GM15510 (cell line): Measurements from ENCODE around the gene E2F2.

Experiments
- POLR2A ChIP-seq: IDR thresholded peaks from 3 replicates; pipeline ENCODE4 v1.6.1; 2011; ENCODE audit warnings: borderline replicate concordance; ENCODE audit not compliant: insufficient read length; ENCODE audit errors: extremely low read depth

E2F2 gene

DNA sequence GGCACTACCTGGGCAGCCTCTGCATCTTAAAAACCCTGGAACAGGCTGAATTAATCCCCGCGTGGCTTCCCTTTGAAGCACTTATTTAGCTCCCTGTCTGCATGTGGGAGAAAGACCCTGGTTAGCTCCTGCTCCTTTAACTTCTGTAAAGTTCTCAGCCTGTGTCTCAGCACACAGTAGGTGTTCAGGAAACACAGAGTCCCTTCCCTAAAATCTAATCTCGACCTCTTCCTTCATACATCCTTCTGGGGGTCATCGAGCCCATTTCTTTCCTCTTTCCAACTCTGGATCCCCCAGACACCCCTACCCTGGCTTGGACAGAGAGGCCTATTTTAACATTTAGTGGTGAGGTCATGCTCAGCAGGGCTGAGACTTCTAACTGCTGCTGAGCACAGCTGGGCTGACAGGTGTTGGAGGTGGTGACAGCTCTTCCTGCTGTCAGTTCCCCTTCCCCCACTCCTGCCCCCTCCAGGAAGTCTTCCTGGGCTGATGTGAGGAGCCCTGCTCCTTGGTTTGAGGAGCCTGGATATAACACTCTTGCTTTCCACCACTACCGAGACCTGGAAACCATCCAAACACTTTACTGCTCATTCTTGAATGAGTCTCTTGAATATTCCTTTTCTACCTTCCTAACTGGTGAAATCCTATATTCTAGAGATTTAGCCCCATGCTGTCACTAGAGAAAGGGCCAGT, 5.3 kb downstream of the E2F2 start:
- TF ChIP-seq POLR2A, result no peak

DNA sequence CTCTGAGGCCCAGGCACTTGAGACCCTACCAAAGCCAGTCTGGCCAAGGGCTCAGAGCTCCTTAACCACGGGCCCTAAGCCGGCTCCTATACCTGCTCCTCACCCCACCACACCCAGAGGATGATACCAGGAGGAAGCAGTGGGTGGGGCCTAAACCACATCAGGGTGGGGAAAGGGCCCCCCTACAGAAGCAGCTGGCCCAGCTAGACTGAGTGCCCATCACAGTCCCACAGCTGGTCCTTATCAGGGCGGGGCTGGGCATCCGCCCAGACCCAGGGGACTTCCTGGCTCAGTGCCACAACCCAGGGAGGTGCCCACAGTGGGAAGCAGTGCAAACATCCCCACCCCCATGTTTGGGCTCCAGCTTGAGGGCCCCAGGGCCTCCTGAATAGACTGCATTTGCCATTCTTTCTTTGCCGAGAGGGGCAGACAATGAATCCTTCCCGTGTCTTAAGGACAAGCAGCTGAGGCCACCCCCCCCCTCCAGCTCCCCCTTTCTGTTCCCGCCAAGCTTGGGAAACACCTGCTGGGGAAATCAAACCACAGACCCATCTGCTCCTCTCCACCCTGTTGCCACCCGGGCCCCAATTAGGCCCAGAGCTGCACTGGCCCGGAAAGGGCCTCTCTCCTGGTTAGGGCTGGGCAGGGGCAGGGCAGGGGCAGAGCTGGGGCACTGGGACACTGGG, 6.2 kb downstream of the E2F2 start:
- no peak for TF ChIP-seq POLR2A

DNA sequence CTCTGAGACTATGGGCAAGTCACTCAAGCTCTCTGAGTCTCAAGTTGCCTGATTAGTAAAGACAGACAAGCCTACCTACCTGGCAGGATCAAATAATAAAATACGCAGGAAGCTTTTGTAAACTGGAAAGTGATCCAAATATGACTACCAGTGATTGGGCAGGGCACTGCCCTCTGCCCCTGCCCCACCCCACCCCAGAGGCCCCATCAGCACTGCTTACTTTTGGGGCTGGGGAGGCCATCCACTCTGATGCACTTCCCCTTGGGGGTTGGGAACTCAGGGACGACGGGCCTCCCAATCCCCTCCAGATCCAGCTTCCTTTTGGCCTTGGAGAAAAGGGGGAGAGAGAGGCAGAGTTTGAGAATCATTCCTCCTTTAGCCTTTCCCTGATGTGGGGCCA, 6.9 kb downstream of the E2F2 start:
- no peak for TF ChIP-seq POLR2A

DNA sequence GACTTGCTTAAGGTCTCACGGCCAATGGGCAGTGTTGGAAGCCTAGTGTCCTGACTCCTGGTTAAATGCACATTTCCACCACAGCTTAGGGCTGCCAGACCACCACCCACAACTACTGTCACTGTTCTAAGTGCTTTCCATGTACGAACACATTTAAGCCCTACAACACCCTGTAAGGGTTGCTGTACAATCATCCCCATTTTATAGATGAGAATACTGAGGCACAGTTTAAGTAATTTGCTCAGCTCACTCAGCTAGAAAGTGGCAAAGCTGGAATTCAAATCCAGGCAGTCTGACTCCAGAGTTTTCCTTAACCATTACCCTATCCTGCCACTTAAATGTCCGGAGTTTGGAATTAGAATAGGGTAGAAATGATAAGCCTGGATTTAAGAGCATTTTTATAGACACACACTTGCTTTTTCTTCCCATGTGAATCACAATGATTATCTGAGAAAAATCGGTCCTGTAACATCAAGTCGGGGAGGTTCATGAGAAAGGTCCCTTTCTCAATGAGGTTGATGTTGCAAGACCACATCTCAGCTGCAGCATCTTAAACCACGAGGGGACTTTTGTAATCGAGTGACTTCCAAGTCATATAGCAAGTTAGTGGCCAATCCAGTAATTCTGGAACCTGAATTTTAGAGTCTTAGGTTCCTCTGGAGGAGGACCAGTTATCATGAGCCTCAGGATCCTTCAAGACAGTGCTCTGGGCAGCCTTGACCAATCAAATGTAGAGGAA, 8.6 kb downstream of the E2F2 start:
- TF ChIP-seq POLR2A, result no peak

DNA sequence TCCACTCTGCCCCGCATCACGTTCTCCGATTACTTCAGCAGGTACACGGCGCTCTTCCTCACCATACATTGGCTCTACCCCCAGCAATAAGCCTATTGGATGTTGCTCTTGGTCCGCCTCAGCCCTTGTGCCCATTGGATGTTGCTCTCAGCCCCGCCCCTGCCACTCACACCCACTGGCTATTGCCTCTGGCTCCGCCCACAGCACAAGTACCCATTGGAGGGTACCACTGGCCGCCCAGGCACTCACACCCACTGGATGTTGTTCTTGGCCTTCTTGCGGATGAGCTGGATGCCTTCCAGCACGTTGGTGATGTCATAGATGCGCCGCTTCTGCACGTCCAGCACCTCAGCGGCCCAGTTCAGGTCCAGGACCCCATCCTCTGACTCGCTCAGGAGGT, 9.4 kb downstream of the E2F2 start:
- no peak for TF ChIP-seq POLR2A

DNA sequence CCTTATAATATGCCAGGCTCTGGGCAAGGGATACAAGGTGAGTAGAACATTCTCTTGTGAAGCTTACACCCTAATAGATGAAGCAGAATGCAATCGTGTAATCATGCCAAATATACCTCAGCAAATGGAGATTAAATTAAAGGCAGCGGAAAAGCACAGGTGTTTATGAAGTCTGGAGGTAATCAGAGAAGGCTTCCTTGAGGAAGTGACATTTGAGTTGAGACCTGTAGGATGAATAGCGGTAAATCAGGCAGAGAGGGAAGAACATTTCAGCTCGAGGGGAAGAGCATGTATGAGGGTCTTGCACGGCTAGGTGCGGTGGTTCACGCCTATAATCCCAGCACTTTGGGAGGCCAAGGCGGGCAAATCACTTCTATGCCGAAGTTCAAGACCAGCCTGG, 13.5 kb downstream of the E2F2 start:
- TF ChIP-seq POLR2A, result no peak

DNA sequence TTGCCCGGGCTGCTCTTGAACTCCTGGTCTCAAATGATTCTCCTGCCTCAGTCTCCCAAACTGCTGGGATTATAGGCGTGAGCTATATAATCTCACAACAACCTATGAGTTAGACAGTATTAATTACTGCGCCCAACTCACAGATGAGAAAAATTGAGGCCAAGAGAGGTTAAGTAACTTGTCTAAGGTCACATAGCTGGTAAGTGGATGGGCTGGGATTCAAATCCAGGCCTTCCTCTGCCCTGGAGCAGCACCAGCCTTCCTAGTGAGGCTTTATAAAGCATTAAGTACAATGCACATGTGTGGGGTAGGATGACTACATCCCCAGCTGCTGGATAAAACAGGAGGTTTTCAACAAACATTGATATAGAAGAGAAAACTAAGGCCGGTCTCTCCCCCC, 15.1 kb downstream of the E2F2 start:
- TF ChIP-seq POLR2A, result no peak

DNA sequence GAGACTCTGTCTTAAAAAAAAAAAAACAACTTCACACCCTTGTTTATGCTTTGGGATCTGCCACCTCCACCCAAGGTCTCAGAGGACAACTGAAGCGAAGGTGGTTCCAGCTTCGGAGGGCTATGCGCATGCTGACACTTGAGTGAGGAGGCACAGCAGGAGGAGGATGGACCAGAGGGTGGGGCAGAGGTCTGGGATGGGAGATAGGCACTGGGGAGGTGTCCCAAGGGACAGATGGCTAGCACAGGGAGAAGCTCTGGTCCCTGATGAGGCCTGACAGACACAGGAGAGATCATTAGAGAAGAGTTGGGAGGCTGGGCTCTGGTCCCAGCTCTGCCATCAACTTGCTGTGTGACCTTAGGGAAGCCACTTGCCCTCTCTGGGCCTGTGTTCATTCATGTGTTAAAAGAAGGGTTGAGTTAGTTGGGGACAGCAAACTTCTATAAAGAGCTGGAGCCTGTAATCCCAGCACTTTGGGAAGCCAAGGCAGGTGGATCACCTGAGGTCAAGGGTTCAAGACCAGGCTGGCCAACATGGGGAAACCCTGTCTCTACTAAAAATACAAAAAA, 16.8 kb downstream of the E2F2 start:
- no peak for TF ChIP-seq POLR2A

DNA sequence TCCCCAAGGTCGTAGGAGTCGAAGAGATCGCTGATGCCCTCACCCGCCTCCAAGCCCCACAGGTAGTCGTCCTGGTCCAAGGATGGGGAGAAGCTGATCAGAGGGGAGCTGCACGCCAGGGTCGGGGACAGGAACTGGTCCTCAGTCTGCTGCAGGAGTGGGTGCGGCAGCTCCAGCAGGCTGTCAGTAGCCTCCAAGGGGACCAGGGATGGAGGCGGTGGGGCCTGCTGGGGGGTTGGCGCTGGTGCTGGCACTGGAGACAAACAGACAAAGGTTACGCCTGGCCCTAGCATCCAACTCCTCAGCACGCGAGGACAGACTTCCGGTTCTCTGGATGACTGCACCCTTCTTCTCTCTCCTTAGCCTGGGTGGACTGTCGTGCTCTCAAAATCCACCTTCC, 21.1 kb downstream of the E2F2 start:
- TF ChIP-seq POLR2A, result no peak

DNA sequence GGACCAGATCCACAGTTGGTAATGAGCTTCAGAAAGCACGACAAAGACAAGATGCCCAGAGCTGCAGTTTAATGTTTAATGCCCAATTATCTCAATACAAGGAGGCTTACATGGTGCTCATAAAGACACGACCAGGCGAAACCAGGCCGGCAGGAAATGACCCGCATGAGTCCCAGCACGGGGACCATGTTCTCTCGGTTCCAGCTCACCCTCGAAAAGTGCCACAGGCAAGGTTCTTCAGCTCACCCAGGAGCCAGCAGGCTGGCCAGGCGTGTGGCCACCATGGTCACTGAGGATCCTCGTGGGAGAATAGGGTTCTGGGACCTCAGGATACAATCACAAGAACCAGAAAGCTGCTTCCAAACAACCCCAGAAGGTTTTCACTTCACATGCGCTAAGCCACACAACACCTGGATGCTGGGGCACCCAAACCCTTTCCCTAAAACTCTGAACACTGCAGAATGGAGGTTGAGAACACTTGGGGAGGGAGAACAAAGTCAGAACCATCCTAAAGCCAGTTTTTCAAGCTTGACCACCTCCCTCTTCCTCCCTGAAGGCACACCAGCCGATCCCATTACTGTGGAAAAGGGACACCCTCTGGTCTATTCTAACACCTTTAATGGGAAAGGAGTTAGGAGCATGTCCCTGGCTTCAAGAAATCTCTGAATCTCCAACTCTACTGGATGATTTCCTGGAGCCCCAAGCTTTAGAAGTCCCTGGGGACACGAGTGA, 24.5 kb downstream of the E2F2 start:
- no peak for TF ChIP-seq POLR2A

DNA sequence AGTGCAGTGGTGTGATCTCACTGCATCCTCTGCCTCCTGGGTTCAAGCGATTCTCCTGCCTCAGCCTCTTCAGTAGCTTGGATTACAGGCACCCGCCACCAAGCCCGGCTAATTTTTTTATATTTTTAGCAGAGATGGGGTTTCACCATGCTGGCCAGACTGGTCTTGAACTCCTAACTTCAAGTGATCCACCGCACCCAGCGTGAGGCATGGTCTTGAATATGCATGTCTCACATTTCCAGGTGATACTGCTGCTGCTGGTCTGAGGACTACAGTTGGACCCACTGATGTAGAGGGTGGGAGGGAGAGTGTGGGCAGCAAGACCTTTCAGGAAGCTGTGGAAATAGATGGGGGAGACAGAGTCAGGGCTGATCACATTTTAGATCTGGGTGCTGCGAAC, 25.2 kb downstream of the E2F2 start:
- no peak for TF ChIP-seq POLR2A

DNA sequence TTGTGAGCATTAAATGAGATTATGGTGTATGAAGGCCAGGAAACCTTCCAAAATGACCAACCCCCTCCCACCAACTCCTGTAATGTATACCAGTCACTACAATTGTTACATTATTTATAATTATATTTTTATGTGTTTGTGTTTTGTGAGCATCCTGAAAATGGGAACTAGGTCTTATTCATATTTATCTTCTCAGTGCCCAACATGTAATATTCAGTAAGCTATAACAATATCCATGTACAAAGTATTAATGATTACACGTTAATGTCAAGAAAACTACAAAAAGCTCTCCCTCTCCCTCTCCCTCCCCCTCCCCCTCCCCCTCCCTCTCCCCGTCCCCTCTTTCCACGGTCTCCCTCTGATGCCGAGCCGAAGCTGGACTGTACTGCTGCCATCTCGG, 28.1 kb downstream of the E2F2 start:
- no peak for TF ChIP-seq POLR2A

DNA sequence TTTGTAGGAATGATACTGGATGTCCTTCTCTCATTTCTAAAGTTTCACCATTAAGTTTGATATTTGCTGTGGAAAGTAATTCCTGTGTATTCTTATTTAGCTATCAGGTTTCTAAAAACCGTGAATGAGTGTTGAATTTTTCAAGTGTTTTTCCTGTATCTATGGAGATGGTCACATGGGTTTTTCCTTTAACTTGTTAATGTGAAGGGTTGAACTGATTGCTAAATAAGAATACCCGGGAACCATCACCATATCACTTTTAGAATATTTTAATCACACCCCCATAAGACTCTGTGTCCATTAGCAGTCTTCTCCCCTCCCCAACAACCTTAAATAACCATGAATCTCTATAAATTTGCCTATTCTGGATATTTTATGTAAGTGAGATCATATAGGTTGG, 30.6 kb downstream of the E2F2 start:
- TF ChIP-seq POLR2A, result no peak

DNA sequence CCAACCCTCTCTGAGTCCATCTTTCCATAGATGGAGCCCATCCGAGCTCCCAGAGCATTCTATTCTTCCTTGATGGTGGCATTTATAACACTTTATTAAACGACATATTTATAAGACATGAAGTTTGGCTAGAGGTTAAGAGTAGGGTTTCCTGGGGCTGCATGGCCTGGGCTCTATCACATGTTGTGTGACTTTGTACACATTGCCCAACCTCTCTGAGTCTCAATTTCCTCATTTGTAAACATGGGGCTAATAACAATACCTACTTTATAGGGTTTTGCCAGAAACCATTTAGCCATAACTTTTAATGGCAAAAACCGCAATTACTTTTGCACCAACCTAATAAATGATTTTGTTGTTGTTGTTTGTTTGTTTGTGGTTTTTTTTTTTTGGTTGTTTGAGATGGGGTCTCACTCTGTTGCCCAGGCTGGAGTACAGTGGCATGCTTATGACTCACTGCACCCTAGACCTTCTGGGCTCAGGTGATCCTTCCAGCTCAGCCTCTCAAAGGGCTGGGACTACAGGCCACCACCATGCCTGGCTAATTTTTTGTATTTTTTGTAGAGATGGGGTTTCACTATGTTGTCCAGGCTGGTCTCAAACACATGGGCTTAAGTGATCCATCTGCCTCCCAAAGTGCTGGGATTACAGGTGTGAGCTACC, 33.1 kb downstream of the E2F2 start:
- TF ChIP-seq POLR2A, result no peak
